Transverse colon (tissue), 4 donors: Measurements from ENCODE around the gene PNPLA1. TPM values are rescaled to one million over a fixed set of nuclear protein-coding genes. Genes with fewer than 3 reads are reported as not detected.

Experiments
- DNase-seq: peaks from one replicate; pipeline ENCODE4 v3.0.0-alpha.2; 2019
- H3K27ac ChIP-seq, 4 donors: fragments of 200-600 bp; sonication (generic); 2 replicates each; pipeline ENCODE4 v1.5.1; 2016 to 2018; ENCODE audit warnings: inconsistent platforms in 4 of 4
- H3K27me3 ChIP-seq: fragments of 200-600 bp; sonication (generic); 2 replicates; pipeline ENCODE4 v1.5.1; 2017; ENCODE audit warnings: inconsistent platforms
- H3K36me3 ChIP-seq, 4 donors: fragments of 200-600 bp; sonication (generic); 2 replicates each; pipeline ENCODE4 v1.5.1; 2017 to 2019; ENCODE audit warnings: inconsistent platforms in 4 of 4
- H3K4me1 ChIP-seq, 4 donors: fragments of 200-600 bp; sonication (generic); 2 replicates each; pipeline ENCODE4 v1.5.1; 2017 to 2020; ENCODE audit warnings: inconsistent platforms in 4 of 4
- H3K4me3 ChIP-seq, 4 donors: fragments of 200-600 bp; sonication (generic); 1 replicate in 1 of 4; 2 replicates in 3 of 4; pipeline versions ENCODE4 v1.5.1 to v1.6.1; 2017 to 2019; ENCODE audit warnings: inconsistent platforms in 4 of 4
- H3K9me3 ChIP-seq, 2 donors: fragments of 200-600 bp; sonication (generic); 2 replicates each; pipeline ENCODE4 v1.5.1; 2017 to 2019; ENCODE audit warnings: inconsistent platforms in 2 of 2
- CTCF ChIP-seq, 5 experiments: fragments of 200-600 bp in 3 of 5; fragments of 450-650 bp in 2 of 5; sonication (generic) in 3 of 5; IDR thresholded peaks; 1 replicate in 2 of 5; 2 replicates in 3 of 5; pipeline ENCODE4 v1.5.1; 2016 to 2017; ENCODE audit warnings: antibody characterized with exemption in 5 of 5, inconsistent platforms in 3 of 5, mild to moderate bottlenecking in 2 of 5, moderate library complexity in 1 of 5
- EP300 ChIP-seq: sonication (generic); formaldehyde crosslinking; IDR thresholded peaks from one replicate; pipeline ENCODE4 v1.6.1; 2017; ENCODE audit warnings: antibody characterized with exemption, low read depth
- POLR2A ChIP-seq: fragments of 450-650 bp; IDR thresholded peaks from one replicate; pipeline ENCODE4 v1.6.1; 2016; ENCODE audit warnings: antibody characterized with exemption, mild to moderate bottlenecking, moderate library complexity
- POLR2AphosphoS5 ChIP-seq, 3 donors: sonication (generic); formaldehyde crosslinking; IDR thresholded peaks; one replicate each; pipeline ENCODE4 v1.6.1; 2016; ENCODE audit warnings: antibody characterized with exemption in 3 of 3
- WGBS, 2 donors: methylation state at CpG; one replicate each; pipeline ENCODE4 v1.1.5; 2018; ENCODE audit warnings: low coverage in 1 of 2; 5-methylcytosine and 5-hydroxymethylcytosine counted together
- in situ Hi-C, 4 donors: fragments of 200-750 bp; cut with MboI; loops; one replicate each; pipeline versions ENCODE4 v1.15.0 to v1.15.1; 2017; ENCODE audit warnings: low sequenced_read_pairs in 3 of 4, low pct_ligation_motif_present in 1 of 4, low pct_unique_long_range_greater_than_20kb in 1 of 4
- intact Hi-C: fragments of 100-400 bp; cut with DNase I; formaldehyde crosslinking; loops from one replicate; pipeline ENCODE4 v1.15.1; 2023; ENCODE audit warnings: low total_unique reads
- total RNA-seq, 4 donors: library from RNA; depleted of rRNA; stranded (reverse); fragments of >200 nt; gene quantifications; one replicate each; pipeline ENCODE4 v1.1.0, GENCODE V29; 2016

Gene PNPLA1
- total RNA-seq, 4 donors from 2014 or later = 0.79 to 1.1 TPM; not detected in 2

- TF ChIP-seq POLR2AphosphoS5 (IDR thresholded peaks at IDR 0.05) (no peak), CTCF (IDR thresholded peaks at IDR 0.05) (no peak)
- H3K4me1 ChIP-seq = peaks cover 0 to 23% (median 15%) of the 10 kb centered on the region in 4 donors
- H3K9me3 ChIP-seq = no peaks in the 10 kb centered on the region
- 95% methylated on average over 11 of the region's 11 CpGs; no CpG with 5 or more reads in 1 of the 2 donors for whole genome bisulfite sequencing, 2 donors
- in situ Hi-C loops (no loop called here), intact Hi-C loops (no loop called here)
- H3K36me3 ChIP-seq = peaks cover 0 to 32% (median 13%) of the 10 kb centered on the region in 4 donors
- H3K27ac ChIP-seq = no peak overlapping the region
- no peak for DNase-seq
- H3K4me3 ChIP-seq = no peak overlapping the region
- no peaks in the 10 kb centered on the region for H3K27me3 ChIP-seq
Observed at GRCh38 chr6:36230371-36230770, 39.5 kb upstream of the PNPLA1 start.

- DNase-seq = no peak
- H3K36me3 ChIP-seq = peaks cover 0 to 32% (median 13%) of the 10 kb centered on the region in 4 donors
- peaks cover 0 to 20% (median 11%) of the 10 kb centered on the region in 4 donors for H3K4me1 ChIP-seq
- H3K4me3 ChIP-seq = no peak overlapping the region
- in situ Hi-C loops = no loop called here
- intact Hi-C loops = no loop called here
- no peaks in the 10 kb centered on the region for H3K9me3 ChIP-seq
- no peaks in the 10 kb centered on the region for H3K27me3 ChIP-seq
- TF ChIP-seq POLR2A (no peak), POLR2AphosphoS5 (IDR thresholded peaks at IDR 0.05) (no peak), EP300 (no peak), CTCF (IDR thresholded peaks at IDR 0.05) (no peak)
- H3K27ac ChIP-seq = no peak overlapping the region
- WGBS, 2 donors = 61 to 78% methylated on average over 3 to 4 of the region's 4 CpGs
Observed at GRCh38 chr6:36232172-36232571, 37.7 kb upstream of the PNPLA1 start.

- no peak for DNase-seq
- Histone ChIP-seq H3K4me1 (peaks cover 0 to 4% (median 0%) of the 10 kb centered on the region in 4 donors), H3K27me3 (no peaks in the 10 kb centered on the region), H3K9me3 (no peaks in the 10 kb centered on the region), H3K4me3 (no peak overlapping the region), H3K27ac (no peak overlapping the region), H3K36me3 (peaks cover 0 to 17% (median 6%) of the 10 kb centered on the region in 4 donors)
- TF ChIP-seq EP300 = no peak
- no peak for TF ChIP-seq CTCF (IDR thresholded peaks at IDR 0.05)
- no peak for TF ChIP-seq POLR2AphosphoS5 (IDR thresholded peaks at IDR 0.05)
- TF ChIP-seq POLR2A = no peak
- in situ Hi-C loops (no loop called here), intact Hi-C loops (no loop called here)
- WGBS, 2 donors = 39 to 40% methylated on average over 1 to 3 of the region's 3 CpGs
Observed at GRCh38 chr6:36235309-36235708, 34.6 kb upstream of the PNPLA1 start.

- 78 to 95% methylated on average over 3 to 17 of the region's 17 CpGs for WGBS, 2 donors
- DNase-seq = no peak
- Histone ChIP-seq H3K27me3 (no peaks in the 10 kb centered on the region), H3K4me1 (peaks cover 0 to 4% (median 0%) of the 10 kb centered on the region in 4 donors), H3K27ac (no peak overlapping the region), H3K4me3 (no peak overlapping the region), H3K36me3 (peaks cover 0 to 12% (median 3%) of the 10 kb centered on the region in 4 donors), H3K9me3 (no peaks in the 10 kb centered on the region)
- no peak for TF ChIP-seq CTCF (IDR thresholded peaks at IDR 0.05)
- no peak for TF ChIP-seq EP300
- no peak for TF ChIP-seq POLR2AphosphoS5 (IDR thresholded peaks at IDR 0.05)
- TF ChIP-seq POLR2A = no peak
- in situ Hi-C loops (no loop called here), intact Hi-C loops (no loop called here)
Observed at GRCh38 chr6:36235862-36236261, 34.0 kb upstream of the PNPLA1 start.
